IMR-90 (cell line): ENCODE data around the gene CHMP4B. TPM values are rescaled to one million over a fixed set of nuclear protein-coding genes. Genes with fewer than 3 reads are reported as not detected.

Experiments used
- ATAC-seq: fragments of 200-7000 bp; cut with Tn5 transposase; 2 replicates; pipeline ENCODE4 v1.9.1; 2020; ENCODE audit warnings: low read depth, mild to moderate bottlenecking, moderate library complexity
- BruUV-seq: library from RNA; stranded (reverse); fragments of 400-500 nt; replicated peaks from 2 replicates; lab custom pipeline; 2021; lab: Mats Ljungman, UMichigan
- CTCF ChIA-PET: fragments of 300-600 bp; formaldehyde crosslinking; extraction: SDS; loops from one replicate; lab custom pipeline; 2021; ENCODE audit warnings: antibody characterized with exemption; lab: Yijun Ruan, JAX
- POLR2A ChIA-PET: fragments of 300-600 bp; sonication (Branson Sonifier 250); formaldehyde crosslinking; loops from one replicate; lab custom pipeline; 2022; ENCODE audit warnings: antibody characterized with exemption; ENCODE audit not compliant: unreplicated experiment; lab: Charles Lee
- DNase-seq: peaks from one replicate; pipeline ENCODE4 v3.0.0; 2013
- H2AFZ ChIP-seq: replicated peaks from 2 replicates; pipeline ENCODE3; 2013; ENCODE audit warnings: low read length, mild to moderate bottlenecking; ENCODE audit not compliant: poor library complexity
- H2AK5ac ChIP-seq: 2 replicates; pipeline ENCODE4 v1.6.1; 2013; ENCODE audit warnings: low read depth, low read length, inconsistent platforms
- H2AK9ac ChIP-seq: replicated peaks from 2 replicates; pipeline ENCODE3; 2013; ENCODE audit warnings: mild to moderate bottlenecking, low read depth, low read length, moderate library complexity; ENCODE audit not compliant: poor library complexity
- H2BK120ac ChIP-seq: 2 replicates; pipeline ENCODE4 v1.6.1; 2013; ENCODE audit warnings: low read depth, low read length, inconsistent platforms
- H2BK15ac ChIP-seq: 3 replicates; pipeline ENCODE4 v1.6.1; 2013; ENCODE audit warnings: low read depth, low read length, inconsistent platforms
- H2BK20ac ChIP-seq: 2 replicates; pipeline ENCODE4 v1.6.1; 2013; ENCODE audit warnings: low read depth, mild to moderate bottlenecking, inconsistent platforms, low read length, moderate library complexity
- H2BK5ac ChIP-seq: 2 replicates; pipeline ENCODE4 v1.6.1; 2013; ENCODE audit warnings: mild to moderate bottlenecking, low read depth, low read length, inconsistent platforms; ENCODE audit not compliant: poor library complexity, severe bottlenecking
- H3K14ac ChIP-seq: replicated peaks from 2 replicates; pipeline ENCODE4 v1.6.1; 2013; ENCODE audit warnings: low read depth, low read length, inconsistent platforms
- H3K18ac ChIP-seq: 2 replicates; pipeline ENCODE4 v1.6.1; 2013; ENCODE audit warnings: low read depth, low read length, control low read depth
- H3K23ac ChIP-seq: 2 replicates; pipeline ENCODE4 v1.6.1; 2013; ENCODE audit warnings: low read depth, low read length, inconsistent platforms
- H3K27ac ChIP-seq: 2 replicates; pipeline ENCODE4 v1.5.1; 2013; ENCODE audit warnings: mild to moderate bottlenecking, control low read depth, low read length; ENCODE audit not compliant: insufficient read depth
- H3K27me3 ChIP-seq: 2 replicates; pipeline ENCODE4 v1.6.1; 2013; ENCODE audit warnings: low read length; ENCODE audit not compliant: control insufficient read depth, insufficient read depth
- H3K36me3 ChIP-seq: 2 replicates; pipeline ENCODE4 v1.6.1; 2013; ENCODE audit warnings: low read length, mixed read lengths; ENCODE audit not compliant: control insufficient read depth, insufficient read depth
- H3K4ac ChIP-seq: 2 replicates; pipeline ENCODE4 v1.6.1; 2013; ENCODE audit warnings: low read depth, low read length, inconsistent platforms
- H3K4me1 ChIP-seq: 2 replicates; pipeline ENCODE4 v1.6.1; 2013; ENCODE audit warnings: low read length, mixed read lengths; ENCODE audit not compliant: control insufficient read depth, insufficient read depth
- H3K4me2 ChIP-seq: 2 replicates; pipeline ENCODE4 v1.6.1; 2013; ENCODE audit warnings: low read depth, mild to moderate bottlenecking, control low read depth, low read length, moderate library complexity
- H3K4me3 ChIP-seq: 2 replicates; pipeline ENCODE4 v1.5.1; 2013; ENCODE audit warnings: low read depth, mild to moderate bottlenecking, control low read depth, low read length, moderate library complexity; ENCODE audit not compliant: insufficient read depth
- H3K56ac ChIP-seq: 2 replicates; pipeline ENCODE4 v1.6.1; 2013; ENCODE audit warnings: low read length, inconsistent platforms; ENCODE audit not compliant: insufficient read depth; ENCODE audit errors: extremely low read depth
- H3K79me1 ChIP-seq, 2 experiments: 2 replicates each; pipeline ENCODE4 v1.6.1; 2013; ENCODE audit warnings: low read length in 2 of 2, inconsistent platforms in 1 of 2, low read depth in 1 of 2
- H3K9ac ChIP-seq: 2 replicates; pipeline ENCODE4 v1.6.1; 2013; ENCODE audit warnings: low read depth, low read length, control low read depth
- H3K9me1 ChIP-seq: 2 replicates; pipeline ENCODE4 v1.6.1; 2013; ENCODE audit warnings: low read length, inconsistent platforms; ENCODE audit not compliant: insufficient read depth
- H3K9me3 ChIP-seq: 2 replicates; pipeline ENCODE4 v1.6.1; 2013; ENCODE audit warnings: low read length; ENCODE audit not compliant: control insufficient read depth, insufficient read depth
- H4K20me1 ChIP-seq: 2 replicates; pipeline ENCODE4 v1.6.1; 2013; ENCODE audit warnings: low read length, inconsistent platforms; ENCODE audit not compliant: insufficient read depth
- H4K5ac ChIP-seq: 2 replicates; pipeline ENCODE4 v1.6.1; 2013; ENCODE audit warnings: mild to moderate bottlenecking, low read depth, low read length, control low read depth
- H4K8ac ChIP-seq, 2 experiments: 2 replicates each; pipeline ENCODE4 v1.6.1; 2013; ENCODE audit warnings: low read depth in 2 of 2, low read length in 2 of 2, control low read depth in 1 of 2, inconsistent platforms in 1 of 2
- H4K91ac ChIP-seq: 2 replicates; pipeline ENCODE4 v1.6.1; 2013; ENCODE audit warnings: low read depth, low read length, inconsistent platforms; ENCODE audit not compliant: insufficient read depth
- CTCF ChIP-seq: conservative IDR thresholded peaks from 2 replicates; pipeline ENCODE4 v1.5.1; 2012; ENCODE audit warnings: mild to moderate bottlenecking, low read depth, low read length, improper control_type of control experiment
- ELK1 ChIP-seq: fragments of 150-350 bp; IDR thresholded peaks from 2 replicates; pipeline ENCODE4 v1.6.1; 2016; ENCODE audit warnings: low read depth, mild to moderate bottlenecking, low read length, moderate library complexity, borderline replicate concordance
- NFE2L2 ChIP-seq: fragments of 150-350 bp; IDR thresholded peaks from 2 replicates; pipeline ENCODE4 v1.6.1; 2016; ENCODE audit warnings: low read depth, mild to moderate bottlenecking, low read length
- POLR2A ChIP-seq: IDR thresholded peaks from 2 replicates; pipeline ENCODE4 v1.6.1; 2012; ENCODE audit warnings: mild to moderate bottlenecking, low read depth, low read length
- RAD21 ChIP-seq: IDR thresholded peaks from 2 replicates; pipeline ENCODE4 v1.6.1; 2012; ENCODE audit warnings: low read length, improper control_type of control experiment
- RFX5 ChIP-seq: IDR thresholded peaks from 2 replicates; pipeline ENCODE4 v1.8.0; 2012; ENCODE audit warnings: low read depth, mild to moderate bottlenecking, low read length, moderate library complexity
- WGBS, 2 experiments: methylation state at CpG; one replicate each; pipeline versions ENCODE4 v1.1.5 to v1.1.7; 2013; ENCODE audit warnings: missing lambda C conversion rate in 2 of 2; ENCODE audit not compliant: insufficient read length in 1 of 2; ENCODE audit errors: extremely low coverage in 2 of 2; 5-methylcytosine and 5-hydroxymethylcytosine counted together
- dilution Hi-C: fragments of 300-500 bp; cut with HindIII; formaldehyde crosslinking; loops from one replicate; pipeline ENCODE4 v1.14.3; 2018; ENCODE audit warnings: low sequenced_read_pairs; ENCODE audit not compliant: unreplicated experiment
- in situ Hi-C: fragments of 300-500 bp; cut with MboI; formaldehyde crosslinking; loops from 3 replicates; pipeline ENCODE4 v1.14.3; 2019; ENCODE audit warnings: low sequenced_read_pairs, inconsistent platforms, mixed read lengths
- intact Hi-C: fragments of 100-400 bp; cut with micrococcal nuclease; formaldehyde crosslinking; loops from 2 replicates; pipeline ENCODE4 v1.10.0; 2022
- polyA plus RNA-seq, 3 experiments: library from polyadenylated mRNA; depleted of rRNA; stranded (reverse); fragments of >200 nt; gene quantifications; 2 replicates each; pipeline ENCODE4 v1.2.3, GENCODE V29; 2012; ENCODE audit warnings: low replicate concordance in 1 of 3
- total RNA-seq: library from RNA; depleted of rRNA; stranded (reverse); fragments of >200 nt; gene quantifications from 2 replicates; pipeline ENCODE4 v1.2.3, GENCODE V29; 2012

CHMP4B gene
- total and polyA plus RNA-seq, 2 of the 4 experiments (the other 2 are of a cell fraction), result 30.3 to 94.8 TPM

- peaks cover 6% of the 10 kb centered on the region for H3K9me3 ChIP-seq
- H3K14ac ChIP-seq, result no peak overlapping the region
- H3K79me1 ChIP-seq, result no peaks in the 10 kb centered on the region
- no peak overlapping the region for H3K23ac ChIP-seq
- DNase-seq (no peak), ATAC-seq (no peak)
- dilution Hi-C loops, result no loop called here
- H3K9me1 ChIP-seq, result peaks cover 3% of the 10 kb centered on the region; the same call in 1 of the 2 replicates
- intact Hi-C loops, result no loop called here
- no peak overlapping the region for H4K5ac ChIP-seq
- H3K27me3 ChIP-seq, result peaks cover 10% of the 10 kb centered on the region
- H3K18ac ChIP-seq, result no peak overlapping the region
- H3K4me2 ChIP-seq, result no peak overlapping the region
- no peak overlapping the region for H3K27ac ChIP-seq
- H3K56ac ChIP-seq, result no peak overlapping the region
- H3K36me3 ChIP-seq, result no peaks in the 10 kb centered on the region
- no peak overlapping the region for H2AK9ac ChIP-seq
- H2BK5ac ChIP-seq, result no peak overlapping the region
- no TSS peak for BruUV-seq
- no CpG with 5 or more reads among the region's 7 CpGs for WGBS, 2 experiments
- H3K4ac ChIP-seq, result no peak overlapping the region
- POLR2A ChIA-PET, result no interaction called here
- TF ChIP-seq RFX5 (no peak), CTCF (no peak), POLR2A (no peak), ELK1 (no peak), RAD21 (no peak), NFE2L2 (no peak)
- no peak overlapping the region for H2AK5ac ChIP-seq
- H4K91ac ChIP-seq, result no peak overlapping the region
- peaks cover 7% of the 10 kb centered on the region; the same call in 1 of the 2 replicates for H3K4me1 ChIP-seq
- no peak overlapping the region for H2BK120ac ChIP-seq
- H3K9ac ChIP-seq, result no peak overlapping the region
- no peak overlapping the region for H4K8ac ChIP-seq
- H2BK20ac ChIP-seq, result no peak overlapping the region
- in situ Hi-C loops, result no loop called here
- no peaks in the 10 kb centered on the region for H4K20me1 ChIP-seq
- CTCF ChIA-PET, result no interaction called here
- H2BK15ac ChIP-seq, result no peak overlapping the region
- H2AFZ ChIP-seq, result no peak overlapping the region
- H3K4me3 ChIP-seq, result no peak overlapping the region
These were observed 63.0 kb downstream of the CHMP4B start for GRCh38 chr20:33874129-33874528.
